Cardiac muscle cell (in vitro differentiated cells and primary cell): ENCODE measurements around the gene STRIP2. TPM values are rescaled to one million over a fixed set of nuclear protein-coding genes. Genes with fewer than 3 reads are reported as not detected.

Experiments
- DNase-seq, 2 donors: peaks; one replicate each; pipeline versions ENCODE4 v3.0.0 to v3.0.0-alpha.2; 2010 to 2017; ENCODE audit warnings: low read depth in 1 of 2, low spot score in 1 of 2
- H3K27ac ChIP-seq: fragments of 200-600 bp; sonication (generic); 2 replicates; pipeline ENCODE4 v1.5.1; 2016
- H3K27me3 ChIP-seq: fragments of 200-600 bp; sonication (generic); 2 replicates; pipeline ENCODE4 v1.6.0; 2016; ENCODE audit warnings: control low read depth
- H3K36me3 ChIP-seq: fragments of 200-600 bp; sonication (generic); 2 replicates; pipeline ENCODE4 v1.5.1; 2016; ENCODE audit warnings: control low read depth
- H3K4me1 ChIP-seq: fragments of 200-600 bp; sonication (generic); 2 replicates; pipeline ENCODE4 v1.8.1; 2017; ENCODE audit warnings: low read depth, mild to moderate bottlenecking, mixed run types
- H3K4me3 ChIP-seq: fragments of 200-600 bp; sonication (generic); 2 replicates; pipeline ENCODE4 v1.5.1; 2016; ENCODE audit warnings: mild to moderate bottlenecking
- H3K9me3 ChIP-seq: fragments of 200-600 bp; sonication (generic); 2 replicates; pipeline ENCODE4 v1.5.1; 2017; ENCODE audit warnings: low read depth, mild to moderate bottlenecking, control low read depth
- polyA plus RNA-seq: library from polyadenylated mRNA; unstranded; fragments of >200 nt; fragmentation: Nextera tagmentation; extraction: Ambion mirVana; gene quantifications from 2 replicates; pipeline ENCODE4 v1.2.1, GENCODE V29; 2016
- total RNA-seq: library from RNA; depleted of rRNA; stranded (reverse); fragments of >200 nt; gene quantifications from 2 replicates; pipeline ENCODE4 v1.2.3, GENCODE V29; 2016
- TF ChIP-seq, protein P1 (sequence below): IDR thresholded peaks from 2 replicates; pipeline ENCODE4 v1.5.1; 2012; ENCODE audit warnings: low read depth, mild to moderate bottlenecking, low read length

STRIP2 gene
- total and polyA plus RNA-seq, 2 experiments from 2014 or later = 22.0 to 23.5 TPM

DNA sequence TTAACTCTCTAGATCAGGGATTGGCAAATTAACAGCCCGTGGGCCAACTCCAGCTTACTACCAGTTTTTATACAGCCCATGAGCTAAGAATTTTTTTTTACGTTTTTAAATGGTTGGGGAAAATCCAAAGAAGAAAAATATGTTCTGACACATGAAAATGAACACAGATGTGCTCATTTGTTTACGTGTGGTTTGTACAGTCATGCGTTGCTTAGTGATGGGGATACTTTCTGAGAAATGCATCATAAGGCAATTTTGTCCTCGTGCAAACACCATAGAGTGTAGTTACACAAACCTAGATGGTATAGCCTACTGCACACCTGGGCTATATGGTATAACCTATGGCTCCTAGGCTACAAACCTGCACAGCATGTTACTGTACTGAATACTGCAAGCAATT lies 59.8 kb downstream of the STRIP2 start:
- peak in 1 of 2 donors; percentile 54 for DNase-seq
- TF ChIP-seq, protein P1, sequence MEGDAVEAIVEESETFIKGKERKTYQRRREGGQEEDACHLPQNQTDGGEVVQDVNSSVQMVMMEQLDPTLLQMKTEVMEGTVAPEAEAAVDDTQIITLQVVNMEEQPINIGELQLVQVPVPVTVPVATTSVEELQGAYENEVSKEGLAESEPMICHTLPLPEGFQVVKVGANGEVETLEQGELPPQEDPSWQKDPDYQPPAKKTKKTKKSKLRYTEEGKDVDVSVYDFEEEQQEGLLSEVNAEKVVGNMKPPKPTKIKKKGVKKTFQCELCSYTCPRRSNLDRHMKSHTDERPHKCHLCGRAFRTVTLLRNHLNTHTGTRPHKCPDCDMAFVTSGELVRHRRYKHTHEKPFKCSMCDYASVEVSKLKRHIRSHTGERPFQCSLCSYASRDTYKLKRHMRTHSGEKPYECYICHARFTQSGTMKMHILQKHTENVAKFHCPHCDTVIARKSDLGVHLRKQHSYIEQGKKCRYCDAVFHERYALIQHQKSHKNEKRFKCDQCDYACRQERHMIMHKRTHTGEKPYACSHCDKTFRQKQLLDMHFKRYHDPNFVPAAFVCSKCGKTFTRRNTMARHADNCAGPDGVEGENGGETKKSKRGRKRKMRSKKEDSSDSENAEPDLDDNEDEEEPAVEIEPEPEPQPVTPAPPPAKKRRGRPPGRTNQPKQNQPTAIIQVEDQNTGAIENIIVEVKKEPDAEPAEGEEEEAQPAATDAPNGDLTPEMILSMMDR = no peak
- Histone ChIP-seq H3K27me3 (no peaks in the 10 kb centered on the region), H3K36me3 (no peaks in the 10 kb centered on the region), H3K4me3 (no peak overlapping the region), H3K9me3 (no peaks in the 10 kb centered on the region), H3K27ac (no peak overlapping the region), H3K4me1 (no peaks in the 10 kb centered on the region)

DNA sequence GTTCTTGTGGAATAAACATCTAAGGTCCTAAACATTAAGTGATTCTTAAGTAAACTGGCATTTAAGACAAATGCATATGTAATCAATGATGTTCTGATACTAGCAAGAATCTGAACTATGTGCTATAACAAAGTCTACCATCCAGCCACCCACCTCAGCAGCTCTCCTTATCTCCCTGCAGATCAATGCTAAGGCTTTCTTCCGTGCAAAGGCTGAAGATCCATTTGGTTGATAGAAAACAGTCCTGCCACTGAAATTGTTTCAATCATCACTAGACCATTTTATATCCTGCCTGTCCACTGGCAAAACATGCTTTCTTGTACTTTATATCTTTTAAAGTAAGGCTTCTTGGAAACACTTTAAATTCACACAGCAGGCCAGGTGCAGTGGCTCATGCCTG lies 61.8 kb downstream of the STRIP2 start:
- no peak overlapping the region for H3K4me3 ChIP-seq
- H3K36me3 ChIP-seq = no peaks in the 10 kb centered on the region
- DNase-seq = no peak
- no peak overlapping the region for H3K27ac ChIP-seq
- H3K27me3 ChIP-seq = peaks cover 3% of the 10 kb centered on the region
- TF ChIP-seq, protein P1 = no peak
- H3K4me1 ChIP-seq = no peaks in the 10 kb centered on the region
- no peaks in the 10 kb centered on the region for H3K9me3 ChIP-seq

DNA sequence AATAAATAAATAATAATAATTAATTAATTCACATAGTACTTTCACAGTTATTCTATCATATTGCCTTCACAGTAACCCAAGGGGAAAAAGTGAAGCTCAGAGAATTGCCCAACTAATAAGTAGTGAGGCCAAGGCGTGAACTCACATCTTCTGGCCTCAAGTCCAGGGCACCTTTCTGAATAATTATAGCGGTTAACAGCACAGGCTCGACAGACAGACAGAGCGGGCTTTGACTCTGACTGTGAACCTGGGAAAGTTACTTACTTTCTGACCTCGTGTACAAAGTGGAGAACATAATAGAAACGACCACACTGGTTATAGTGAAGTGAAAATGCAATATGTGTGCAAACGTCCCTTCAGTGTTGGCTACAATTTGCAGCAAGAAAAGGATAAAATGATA lies 62.4 kb downstream of the STRIP2 start:
- H3K4me3 ChIP-seq = no peak overlapping the region
- TF ChIP-seq, protein P1 = no peak
- DNase-seq = no peak
- peaks cover 10% of the 10 kb centered on the region for H3K27me3 ChIP-seq
- H3K9me3 ChIP-seq = no peaks in the 10 kb centered on the region
- no peaks in the 10 kb centered on the region for H3K36me3 ChIP-seq
- no peak overlapping the region for H3K27ac ChIP-seq
- no peaks in the 10 kb centered on the region for H3K4me1 ChIP-seq

DNA sequence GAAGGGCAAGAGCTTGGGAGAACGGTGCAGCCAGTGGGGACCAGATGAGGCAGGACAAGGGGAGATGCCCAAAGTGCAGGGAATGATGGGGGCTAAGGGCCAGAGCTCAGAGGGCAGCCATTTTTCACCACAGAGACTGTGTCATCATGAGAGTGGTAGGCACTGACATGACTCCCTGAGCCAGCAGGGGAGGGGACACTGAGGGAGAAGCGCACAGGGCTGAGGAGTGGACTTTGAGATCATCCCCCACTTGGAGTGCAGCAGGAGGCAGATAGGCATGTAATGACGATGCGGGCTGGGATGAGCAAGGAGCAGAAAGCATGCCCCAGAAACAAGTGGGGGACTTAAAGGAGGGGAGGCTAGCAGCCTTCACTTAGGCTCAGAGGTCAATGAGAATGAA lies 62.9 kb downstream of the STRIP2 start:
- Histone ChIP-seq H3K4me1 (no peaks in the 10 kb centered on the region), H3K27ac (no peak overlapping the region), H3K27me3 (peaks cover 15% of the 10 kb centered on the region), H3K4me3 (no peak overlapping the region), H3K36me3 (no peaks in the 10 kb centered on the region), H3K9me3 (no peaks in the 10 kb centered on the region)
- TF ChIP-seq, protein P1 = no peak
- DNase-seq = no peak

DNA sequence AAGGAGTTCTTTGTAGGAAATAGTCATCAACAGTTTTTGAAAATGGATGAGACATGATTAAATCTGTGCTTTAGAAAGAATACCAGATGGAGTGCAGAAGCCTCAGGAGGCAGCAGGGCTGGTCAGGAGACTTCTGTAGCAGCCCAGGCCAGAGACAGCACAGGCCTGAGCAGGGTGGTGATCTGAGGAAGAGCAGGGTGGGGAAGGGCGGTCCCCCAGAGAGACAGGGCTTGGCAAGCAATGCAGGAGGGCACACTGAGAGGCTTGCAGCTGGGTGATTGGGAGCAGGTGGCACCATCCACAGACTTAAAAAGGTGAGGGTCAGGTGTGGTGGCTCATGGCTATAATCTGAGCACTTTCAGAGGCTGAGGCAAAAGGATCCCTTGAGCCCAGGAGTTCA lies 63.8 kb downstream of the STRIP2 start:
- Histone ChIP-seq H3K4me1 (no peaks in the 10 kb centered on the region), H3K27me3 (peaks cover 23% of the 10 kb centered on the region), H3K36me3 (no peaks in the 10 kb centered on the region), H3K27ac (no peak overlapping the region), H3K4me3 (no peak overlapping the region), H3K9me3 (no peaks in the 10 kb centered on the region)
- TF ChIP-seq, protein P1 = no peak
- DNase-seq = no peak

DNA sequence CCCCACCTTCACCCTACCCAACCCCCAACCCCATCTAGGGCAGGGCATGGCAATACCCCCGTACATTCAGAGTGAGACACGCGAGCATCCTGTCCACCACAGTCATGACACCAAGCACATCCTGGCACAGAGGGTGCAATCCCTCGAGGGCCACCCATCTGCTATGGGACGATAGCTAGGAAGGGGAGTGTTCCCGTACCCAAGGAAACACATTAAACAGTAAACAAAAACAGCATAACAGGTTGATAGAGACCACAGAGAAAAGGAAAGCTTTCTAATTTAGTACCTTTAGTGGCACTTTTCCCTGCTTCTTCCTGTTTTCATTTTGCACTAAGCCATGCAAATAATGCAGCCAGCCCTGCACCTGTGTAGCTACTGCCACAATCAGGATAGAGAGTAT lies 65.8 kb downstream of the STRIP2 start:
- H3K27me3 ChIP-seq = peaks cover 35% of the 10 kb centered on the region
- no peaks in the 10 kb centered on the region for H3K9me3 ChIP-seq
- no peak overlapping the region for H3K4me3 ChIP-seq
- TF ChIP-seq, protein P1 = no peak
- DNase-seq = no peak
- H3K36me3 ChIP-seq = no peaks in the 10 kb centered on the region
- no peak overlapping the region for H3K27ac ChIP-seq
- no peaks in the 10 kb centered on the region for H3K4me1 ChIP-seq
